Measurements from ENCODE around the gene NAALADL2. TPM values are rescaled to one million over a fixed set of nuclear protein-coding genes. Genes with fewer than 3 reads are reported as not detected.
"Not testable (repeated sequence)": the region's sequence is repeated elsewhere in the genome, so short reads cannot be mapped to it uniquely, and the experiment has no call there.

NAALADL2 gene
- total RNA-seq, 2 donors from 2014 or later, result 7.4 to 9.6 TPM

- DNase-seq (no peak), ATAC-seq (no peak)
- intact Hi-C loops (cut with DNase I), result no loop called here
These were observed 869.4 kb downstream of the NAALADL2 start for GRCh38 chr3:175728566-175728965.

DNA sequence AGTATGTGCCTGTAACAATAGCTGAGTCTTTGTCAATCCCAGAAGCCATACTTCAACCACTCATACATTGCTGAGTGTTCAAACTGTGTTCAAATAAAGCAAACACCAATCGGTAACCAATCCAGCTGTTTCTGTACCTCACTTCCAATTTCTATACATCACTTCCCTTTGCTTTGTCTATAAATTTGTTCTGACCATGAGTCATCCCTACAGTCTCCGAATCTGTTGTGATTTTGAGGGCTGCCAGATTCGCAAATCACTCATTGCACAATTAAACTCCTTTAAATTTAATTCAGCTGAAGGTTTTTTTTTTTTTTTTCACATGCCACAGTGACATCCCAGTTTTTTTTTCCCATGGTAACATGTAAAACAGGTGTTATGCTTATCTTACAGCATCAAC is 870.3 kb downstream of the NAALADL2 start:
- intact Hi-C loops (cut with DNase I), result no loop called here
- ATAC-seq (no peak), DNase-seq (no peak)

DNA sequence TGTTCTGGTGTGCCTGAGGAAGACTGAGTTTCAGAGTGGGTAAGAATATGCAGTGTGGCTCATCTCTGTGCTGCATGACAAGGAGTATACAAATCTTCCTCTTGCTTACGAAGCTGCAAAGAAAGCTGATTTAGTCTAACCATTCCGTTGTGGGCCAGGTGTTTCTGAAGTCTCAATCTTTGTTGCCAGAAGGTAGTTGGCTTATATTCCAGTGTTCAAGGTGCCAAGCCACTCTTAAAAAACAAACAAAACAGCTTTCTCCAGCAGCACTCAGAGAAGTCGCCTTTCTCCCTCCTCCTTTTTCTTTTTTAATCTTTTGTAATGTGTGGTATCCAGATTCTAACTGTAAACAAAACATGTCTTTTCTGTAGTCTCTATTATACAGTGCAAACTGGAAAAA is 872.4 kb downstream of the NAALADL2 start:
- DNase-seq (no peak), ATAC-seq (no peak)
- intact Hi-C loops (cut with DNase I), result no loop called here

- intact Hi-C loops (cut with DNase I), result no loop called here
- ATAC-seq (no peak), DNase-seq (no peak)
These were observed 872.9 kb downstream of the NAALADL2 start for GRCh38 chr3:175732017-175732416.

DNA sequence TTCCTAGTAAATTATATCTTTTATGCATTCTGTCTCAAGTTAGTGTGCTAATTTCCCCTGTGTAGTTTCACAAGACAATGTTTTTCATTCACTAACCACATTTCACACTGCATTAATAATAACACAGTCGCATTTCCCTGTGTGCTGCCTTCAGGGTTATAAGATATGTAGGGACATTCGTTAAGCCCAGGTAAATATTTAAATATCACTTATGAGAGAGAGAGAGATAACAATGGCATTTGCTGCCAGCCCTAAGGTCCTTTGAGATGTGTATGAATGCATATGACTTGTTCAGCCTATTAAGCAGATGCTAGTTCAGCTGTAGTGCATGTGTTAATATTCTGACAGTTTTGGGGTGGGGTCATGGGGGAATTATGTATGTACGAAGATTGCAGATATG is 876.7 kb downstream of the NAALADL2 start:
- DNase-seq (no peak), ATAC-seq (no peak)
- intact Hi-C loops (cut with DNase I), result no loop called here

DNA sequence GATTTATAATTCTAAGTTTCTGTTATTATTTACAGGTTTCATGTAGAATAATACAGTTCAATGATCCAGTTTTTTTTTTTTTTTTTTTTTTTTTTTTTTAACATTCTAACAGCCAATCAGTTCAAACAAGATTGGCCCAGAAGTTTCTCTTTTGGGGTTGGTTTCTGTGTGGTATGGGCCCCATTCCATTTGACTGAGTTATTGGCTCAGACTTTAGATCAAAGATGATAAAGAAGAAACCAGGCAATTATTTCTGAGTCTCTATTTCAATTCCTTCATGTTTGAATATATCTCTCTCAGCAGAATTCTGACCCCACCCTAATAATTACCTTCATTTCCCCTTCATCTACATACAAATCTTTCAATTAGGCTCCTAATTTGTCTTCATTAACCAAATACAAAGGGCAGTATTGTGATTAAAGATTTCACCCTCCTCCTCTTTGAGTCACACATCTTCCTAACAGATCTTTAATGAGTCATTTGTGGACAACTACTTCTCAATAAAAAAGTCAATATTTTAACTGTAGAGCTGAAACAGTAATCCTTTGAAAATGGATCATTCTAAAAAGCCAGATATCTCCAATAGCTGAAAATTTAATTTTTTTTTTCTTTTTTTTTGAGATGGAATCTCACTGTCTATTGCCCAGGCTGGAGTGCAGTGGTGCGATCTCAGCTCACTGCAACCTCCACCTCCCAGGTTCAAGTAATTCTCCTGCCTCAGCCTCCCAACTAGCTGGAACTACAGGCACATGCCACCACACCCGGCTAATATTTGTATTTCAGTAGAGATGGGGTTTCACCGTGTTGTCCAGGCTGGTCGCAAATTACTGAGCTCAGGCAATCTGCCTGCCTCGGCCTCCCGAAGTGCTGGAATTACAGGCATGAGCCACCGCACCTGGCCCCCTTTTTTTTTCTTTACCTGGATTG is 878.8 kb downstream of the NAALADL2 start:
- ATAC-seq (no peak), DNase-seq (no peak)
- intact Hi-C loops (cut with DNase I), result no loop called here

DNA sequence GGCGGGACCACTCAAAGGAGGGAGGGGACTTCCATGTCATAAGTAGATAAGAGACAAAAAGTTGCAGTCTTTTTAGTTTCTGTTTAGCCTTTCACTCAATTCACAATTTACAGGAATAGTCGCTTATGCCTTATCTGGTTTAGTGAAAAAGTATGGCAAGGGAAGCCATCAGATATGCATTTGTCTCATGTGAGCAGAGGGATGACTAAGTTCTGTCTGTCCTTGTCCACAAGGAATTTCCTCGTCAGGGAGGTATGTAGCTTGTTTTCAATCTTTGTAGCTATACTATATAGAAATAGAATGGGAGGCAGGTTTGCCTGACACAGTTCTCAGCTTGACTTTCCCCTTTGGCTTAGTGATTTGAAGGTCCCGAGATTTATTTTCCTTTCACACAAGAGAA is 882.8 kb downstream of the NAALADL2 start:
- no peak for ATAC-seq
- DNase-seq, result no peak
- intact Hi-C loops (cut with DNase I), result no loop called here

DNA sequence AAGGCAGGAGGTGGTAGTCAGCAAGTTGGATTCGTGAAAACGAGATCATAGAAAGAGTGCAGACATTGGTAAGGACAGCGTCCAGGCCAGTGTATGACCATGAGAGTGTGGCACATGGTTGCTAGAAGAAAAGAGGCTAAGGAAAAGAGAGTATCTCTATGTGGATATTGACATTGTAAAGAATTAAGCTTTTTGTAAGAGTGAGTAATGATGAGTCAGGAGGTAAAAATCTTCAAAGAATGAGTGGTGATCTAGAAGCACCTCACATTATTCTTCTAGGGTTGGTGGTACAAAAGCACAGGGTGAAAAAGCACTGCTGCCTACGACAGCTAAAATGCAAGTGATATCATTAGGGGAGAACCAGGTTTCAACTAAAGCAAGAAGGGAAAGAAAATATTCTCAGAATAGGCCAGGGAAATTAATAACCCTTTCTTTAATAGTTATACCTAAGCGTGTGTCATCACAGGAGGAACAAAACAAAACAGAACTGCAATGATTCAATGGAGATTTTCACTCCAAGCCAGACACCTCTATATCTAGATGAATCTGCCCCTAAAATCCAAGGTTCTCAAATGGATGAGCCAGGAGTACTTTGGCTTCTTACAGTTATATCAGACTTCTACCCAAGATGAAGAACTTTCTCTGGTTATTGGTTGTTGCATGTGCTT is 884.7 kb downstream of the NAALADL2 start:
- intact Hi-C loops (cut with DNase I), result no loop called here
- DNase-seq (no peak), ATAC-seq (no peak)

DNA sequence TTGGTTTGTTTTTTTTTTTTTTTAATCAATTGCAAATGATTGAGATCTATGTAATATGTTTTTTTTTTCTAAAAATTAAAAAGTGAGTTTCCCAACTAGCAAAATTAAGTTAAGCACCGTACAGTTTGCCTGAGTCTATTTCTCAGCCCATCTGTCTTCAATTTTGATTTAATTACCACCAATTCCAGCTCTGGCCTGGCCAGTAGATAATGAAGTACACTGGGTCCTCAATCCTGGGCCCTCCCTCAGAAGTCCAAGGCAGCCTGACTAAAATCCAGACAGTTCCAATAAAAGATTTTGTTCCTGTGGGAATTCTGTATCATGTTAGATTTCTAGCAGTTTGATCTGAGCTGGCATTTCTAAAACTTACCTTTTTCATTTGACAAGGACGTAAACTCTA is 887.2 kb downstream of the NAALADL2 start:
- DNase-seq (no peak), ATAC-seq (no peak)
- intact Hi-C loops (cut with DNase I), result no loop called here

GRCh38 chr3:175748087-175748730 is 889.1 kb downstream of the NAALADL2 start:
- no peak for ATAC-seq
- intact Hi-C loops (cut with DNase I), result no loop called here
- no peak for DNase-seq

DNA sequence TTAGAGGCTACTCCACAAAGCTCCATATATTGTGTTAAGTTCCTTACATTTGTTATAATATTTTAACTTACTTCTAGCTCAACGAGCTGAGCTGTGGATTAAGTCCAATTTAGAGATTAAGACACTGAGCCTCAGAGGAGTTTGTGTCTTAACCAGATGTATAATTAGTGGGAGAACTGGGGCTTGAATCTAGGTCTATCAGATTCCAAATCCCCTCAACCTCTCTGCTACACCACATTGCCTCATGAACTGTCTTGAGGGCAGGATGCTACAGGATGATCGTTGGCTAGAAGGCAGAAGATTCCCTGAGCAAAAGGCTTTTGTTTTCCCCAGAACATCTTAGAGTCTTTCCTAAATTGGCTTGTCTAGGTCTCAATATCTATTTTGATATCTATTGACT is 890.8 kb downstream of the NAALADL2 start:
- DNase-seq, result no peak
- no peak for ATAC-seq
- intact Hi-C loops (cut with DNase I), result no loop called here

DNA sequence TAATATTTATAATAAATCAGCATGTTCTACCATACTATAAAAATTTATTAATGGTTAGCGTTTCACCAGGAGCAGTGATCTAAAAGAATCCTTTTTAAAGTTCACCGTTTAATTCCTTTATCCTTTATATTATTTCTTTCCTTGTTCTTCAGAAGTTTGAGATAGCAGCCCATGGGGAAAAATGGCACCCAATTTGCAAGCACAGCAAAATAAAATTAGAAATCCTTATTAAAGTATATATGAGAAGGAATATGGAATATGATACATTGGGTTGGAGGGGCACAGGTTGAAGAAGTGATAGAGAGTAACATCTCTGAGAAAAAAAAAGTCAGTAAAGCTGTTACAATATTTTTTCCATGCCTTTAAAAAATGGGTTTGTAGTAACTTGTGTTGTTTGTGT is 892.0 kb downstream of the NAALADL2 start:
- ATAC-seq (no peak), DNase-seq (no peak)
- intact Hi-C loops (cut with DNase I), result no loop called here

DNA sequence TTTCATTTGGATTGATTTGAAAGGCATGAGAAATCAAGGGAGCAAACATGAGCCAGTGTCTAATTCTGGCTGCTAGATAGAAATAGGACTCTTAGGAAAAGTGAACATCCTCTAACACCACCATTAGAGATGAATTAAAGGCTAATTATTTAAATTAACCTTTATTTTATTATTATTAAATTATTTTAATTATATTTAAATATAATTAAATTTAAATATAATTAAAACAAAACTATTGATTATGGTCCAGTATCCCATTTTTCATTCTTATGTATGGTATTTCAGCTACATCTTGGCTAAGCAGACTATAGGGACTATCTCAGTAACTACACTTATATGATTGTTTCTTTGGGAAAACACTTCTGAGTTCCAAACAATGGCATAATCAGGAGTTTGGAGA is 904.8 kb downstream of the NAALADL2 start:
- DNase-seq (no peak), ATAC-seq (no peak)
- intact Hi-C loops (cut with DNase I), result no loop called here

DNA sequence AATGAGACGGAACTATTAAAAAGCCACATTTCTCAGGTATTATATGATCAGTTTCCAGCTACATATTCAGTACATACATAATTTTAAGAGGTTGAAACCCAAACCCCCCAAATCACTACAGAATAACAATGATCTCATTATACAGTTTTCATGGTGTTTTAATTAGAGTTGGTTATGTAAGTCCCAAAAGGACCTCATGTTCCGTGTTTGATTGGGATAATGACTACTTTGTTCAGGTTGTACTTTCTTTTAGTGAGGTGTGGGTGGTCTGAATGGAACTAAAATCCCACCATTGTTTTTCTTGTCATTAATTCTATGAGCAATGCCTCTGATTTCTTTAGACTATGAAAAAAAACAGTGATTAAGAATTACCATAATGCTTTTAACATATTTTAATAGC is 905.6 kb downstream of the NAALADL2 start:
- ATAC-seq, result no peak
- DNase-seq, result no peak
- intact Hi-C loops (cut with DNase I), result no loop called here

- DNase-seq, result no peak
- no peak for ATAC-seq
- intact Hi-C loops (cut with DNase I), result no loop called here
These were observed 911.3 kb downstream of the NAALADL2 start for GRCh38 chr3:175770426-175770825.

DNA sequence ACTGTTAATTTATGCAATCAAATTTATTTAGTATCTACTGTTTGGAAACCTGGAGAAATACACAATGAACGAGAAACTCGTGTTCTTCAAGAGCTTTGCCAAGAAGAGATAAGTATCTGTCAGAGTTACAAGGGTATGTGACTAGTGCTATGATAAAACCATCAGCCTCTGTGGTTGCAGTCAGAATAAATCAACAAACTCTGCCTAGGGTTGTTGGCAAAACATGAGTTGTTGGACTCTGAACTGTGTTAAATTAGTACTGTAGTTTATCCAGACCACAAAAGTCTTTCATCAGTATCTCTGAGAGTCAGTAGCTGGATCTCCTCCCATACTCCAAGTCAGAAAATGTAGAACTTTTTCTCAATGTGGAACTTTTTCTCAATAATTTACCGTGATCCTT is 918.4 kb downstream of the NAALADL2 start:
- no peak for ATAC-seq
- DNase-seq, result no peak
- intact Hi-C loops (cut with DNase I), result no loop called here

DNA sequence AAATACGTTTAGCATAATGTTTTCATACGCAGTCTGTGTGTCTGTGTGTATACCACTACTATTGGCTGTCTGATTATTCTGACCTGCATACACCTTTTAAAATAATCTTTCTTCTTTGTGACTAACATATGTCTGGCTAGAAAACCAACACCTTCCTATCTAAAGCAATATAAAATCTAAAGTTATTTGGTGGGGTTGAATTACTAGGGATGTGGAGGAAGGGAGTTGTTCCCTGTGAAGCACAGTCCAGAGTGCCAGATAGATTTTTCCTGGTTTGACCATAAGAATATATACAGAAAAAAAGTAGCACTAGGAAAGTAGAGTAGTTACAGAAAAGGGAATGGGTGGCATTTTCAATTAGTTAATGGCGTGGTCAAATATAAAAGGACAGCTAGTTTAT is 918.8 kb downstream of the NAALADL2 start:
- no peak for ATAC-seq
- intact Hi-C loops (cut with DNase I), result no loop called here
- DNase-seq, result no peak

- DNase-seq (no peak), ATAC-seq (no peak)
- intact Hi-C loops (cut with DNase I), result no loop called here
These were observed 919.9 kb downstream of the NAALADL2 start for GRCh38 chr3:175778994-175779393.

DNA sequence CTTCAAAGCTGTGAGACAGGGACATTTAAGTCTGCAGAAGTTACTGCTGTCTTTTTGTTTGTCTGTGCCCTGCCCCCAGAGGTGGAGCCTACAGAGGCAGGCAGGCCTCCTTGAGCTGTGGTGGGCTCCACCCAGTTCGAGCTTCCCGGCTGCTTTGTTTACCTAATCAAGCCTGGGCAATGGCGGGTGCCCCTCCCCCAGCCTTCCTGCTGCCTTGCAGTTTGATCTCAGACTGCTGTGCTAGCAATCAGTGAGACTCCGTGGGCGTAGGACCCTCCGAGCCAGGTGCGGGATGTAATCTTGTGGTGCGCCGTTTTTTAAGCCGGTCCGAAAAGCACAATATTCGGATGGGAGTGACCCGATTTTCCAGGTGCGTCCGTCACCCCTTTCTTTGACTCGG is 928.0 kb downstream of the NAALADL2 start:
- intact Hi-C loops (cut with DNase I); ATAC-seq; DNase-seq: not testable (repeated sequence)

DNA sequence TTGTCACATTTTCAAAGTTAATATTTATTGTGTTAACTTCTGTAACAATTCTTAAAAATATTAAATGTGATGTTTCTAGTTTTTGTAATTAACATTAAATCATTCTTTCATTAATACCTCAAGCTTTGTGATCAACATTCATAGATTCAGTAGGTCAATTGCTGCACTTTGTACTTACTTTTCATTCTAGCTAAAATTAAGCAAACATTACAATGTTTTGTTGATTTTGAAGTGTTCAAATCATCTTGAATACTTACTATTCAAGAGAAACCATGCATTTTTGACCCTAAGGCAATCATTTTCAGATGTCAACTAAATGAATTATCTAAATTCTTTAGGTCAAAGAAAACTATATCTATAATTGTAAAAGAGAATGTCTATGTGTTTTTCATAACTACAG is 933.1 kb downstream of the NAALADL2 start:
- DNase-seq, result no peak
- ATAC-seq, result no peak
- intact Hi-C loops (cut with DNase I), result no loop called here
